ENCODE results near the gene NFKBIE.

DNA sequence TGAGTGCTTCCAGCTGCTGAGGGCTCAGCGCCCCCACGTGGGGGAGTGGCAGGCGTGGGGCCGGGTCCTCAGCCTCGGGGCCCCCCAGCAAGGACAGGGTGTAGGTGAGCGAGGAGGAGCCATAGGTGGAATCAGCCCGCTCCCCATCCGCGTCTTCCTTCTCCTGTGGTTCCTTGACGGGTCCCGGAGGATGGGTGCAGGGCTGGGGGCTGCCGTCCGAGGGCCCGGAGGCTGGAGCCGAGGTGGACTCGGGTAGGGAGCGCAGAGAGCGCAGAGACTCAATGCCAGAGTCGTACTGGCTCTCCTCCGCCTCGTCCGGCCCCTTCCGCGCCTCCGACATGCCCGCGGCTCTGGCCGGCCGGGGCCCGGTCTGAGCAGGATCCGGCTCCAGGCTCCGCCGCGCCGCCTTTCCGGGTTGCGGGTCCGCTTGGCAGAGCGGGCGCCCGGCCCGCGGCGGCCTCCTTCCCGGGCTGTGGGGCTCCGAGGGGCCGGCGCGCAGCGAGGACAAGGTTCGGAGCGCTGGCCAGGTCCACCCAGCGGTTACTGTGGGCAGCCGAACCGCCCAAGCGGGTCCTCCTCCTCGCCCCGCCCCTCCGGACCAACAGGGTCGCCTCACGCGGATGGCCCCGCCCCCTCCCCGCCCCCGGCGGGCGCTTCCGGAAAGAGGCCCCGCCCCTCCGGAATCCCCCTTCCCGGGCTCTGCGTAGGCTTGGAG, at the start of gene NFKBIE:
- TF ChIP-seq, protein P1, sequence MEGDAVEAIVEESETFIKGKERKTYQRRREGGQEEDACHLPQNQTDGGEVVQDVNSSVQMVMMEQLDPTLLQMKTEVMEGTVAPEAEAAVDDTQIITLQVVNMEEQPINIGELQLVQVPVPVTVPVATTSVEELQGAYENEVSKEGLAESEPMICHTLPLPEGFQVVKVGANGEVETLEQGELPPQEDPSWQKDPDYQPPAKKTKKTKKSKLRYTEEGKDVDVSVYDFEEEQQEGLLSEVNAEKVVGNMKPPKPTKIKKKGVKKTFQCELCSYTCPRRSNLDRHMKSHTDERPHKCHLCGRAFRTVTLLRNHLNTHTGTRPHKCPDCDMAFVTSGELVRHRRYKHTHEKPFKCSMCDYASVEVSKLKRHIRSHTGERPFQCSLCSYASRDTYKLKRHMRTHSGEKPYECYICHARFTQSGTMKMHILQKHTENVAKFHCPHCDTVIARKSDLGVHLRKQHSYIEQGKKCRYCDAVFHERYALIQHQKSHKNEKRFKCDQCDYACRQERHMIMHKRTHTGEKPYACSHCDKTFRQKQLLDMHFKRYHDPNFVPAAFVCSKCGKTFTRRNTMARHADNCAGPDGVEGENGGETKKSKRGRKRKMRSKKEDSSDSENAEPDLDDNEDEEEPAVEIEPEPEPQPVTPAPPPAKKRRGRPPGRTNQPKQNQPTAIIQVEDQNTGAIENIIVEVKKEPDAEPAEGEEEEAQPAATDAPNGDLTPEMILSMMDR (IDR thresholded peaks at IDR 0.05; ENCODE audit: low read depth, low read length, missing input control) = no peak
- no peak for TF ChIP-seq JUND (IDR thresholded peaks at IDR 0.05)

Measured in liver (tissue), 3 donors.